Naive thymus-derived CD8-positive, alpha-beta T cell (primary cell): ENCODE results near the gene BNC1. TPM values are rescaled to one million over a fixed set of nuclear protein-coding genes. Genes with fewer than 3 reads are reported as not detected.

Experiments used
- ATAC-seq, 2 donors: fragments of 150-1000 bp; cut with Tn5 transposase in 1 of 2; sonication (Bioruptor Pico), chemical (Tn5 transposase) in 1 of 2; 1 replicate in 1 of 2; 2 replicates in 1 of 2; pipeline ENCODE4 v1.10.0; 2021; ENCODE audit warnings: mild to moderate bottlenecking in 2 of 2, moderate library complexity in 2 of 2
- POLR2A ChIA-PET: fragments of 350-600 bp; sonication (Branson Sonifier 250); formaldehyde crosslinking; loops from one replicate; lab custom pipeline; 2021; ENCODE audit warnings: antibody characterized with exemption; lab: Charles Lee
- DNase-seq, 10 donors: peaks; one replicate each; pipeline versions ENCODE4 v3.0.0 to v3.0.0-alpha.2; 2020 to 2022
- H3K27ac Mint-ChIP-seq, 10 donors: one replicate each; pipeline ENCODE4 v1.8.0; 2020 to 2022; ENCODE audit warnings: mild to moderate bottlenecking in 10 of 10, mixed read lengths in 10 of 10, moderate library complexity in 4 of 10, inconsistent platforms in 1 of 10
- H3K27me3 Mint-ChIP-seq, 5 donors: one replicate each; pipeline ENCODE4 v1.8.0; 2021 to 2022; ENCODE audit warnings: mixed read lengths in 5 of 5
- H3K36me3 Mint-ChIP-seq, 3 donors: one replicate each; pipeline ENCODE4 v1.8.0; 2020 to 2022; ENCODE audit warnings: mixed read lengths in 3 of 3, mild to moderate bottlenecking in 2 of 3, inconsistent platforms in 1 of 3
- H3K4me1 Mint-ChIP-seq, 4 donors: one replicate each; pipeline ENCODE4 v1.8.0; 2021 to 2022; ENCODE audit warnings: mixed read lengths in 4 of 4
- H3K4me3 Mint-ChIP-seq, 10 donors: one replicate each; pipeline ENCODE4 v1.8.0; 2020 to 2022; ENCODE audit warnings: mild to moderate bottlenecking in 10 of 10, mixed read lengths in 10 of 10, moderate library complexity in 6 of 10, inconsistent platforms in 1 of 10
- H3K9me3 Mint-ChIP-seq, 9 donors: one replicate each; pipeline ENCODE4 v1.8.0; 2020 to 2022; ENCODE audit warnings: mixed read lengths in 9 of 9, mild to moderate bottlenecking in 3 of 9, inconsistent platforms in 1 of 9, moderate library complexity in 1 of 9
- polyA plus RNA-seq, 3 donors: library from polyadenylated mRNA; unstranded; fragments of 300-500 nt; fragmentation: Illumina TruSeq; gene quantifications; one replicate each; pipeline ENCODE4 v1.2.3, GENCODE V29; 2021
- total RNA-seq, 8 experiments: library from RNA in 2 of 8; stranded (reverse) in 2 of 8; gene quantifications; one replicate each; pipeline ENCODE4 v1.2.3 and lab custom pipeline; 2021 to 2026

The BNC1 gene
- total and polyA plus RNA-seq, 5 experiments from 2014 or later, result not detected

- POLR2A ChIA-PET, result no interaction called here
- Mint-ChIP-seq H3K27me3 (peaks cover 15 to 46% (median 29%) of the 10 kb centered on the region in 5 donors), H3K27ac (no peak overlapping the region), H3K36me3 (peaks cover 0 to 6% (median 0%) of the 10 kb centered on the region in 3 donors), H3K4me3 (no peak overlapping the region), H3K4me1 (peaks cover 0 to 5% (median 0%) of the 10 kb centered on the region in 4 donors), H3K9me3 (peaks cover 0 to 4% (median 0%) of the 10 kb centered on the region in 9 donors)
- ATAC-seq (no peak), DNase-seq (no peak)
Measured at GRCh38 chr15:83289160-83289559, 4.7 kb upstream of the BNC1 start.

GRCh38 chr15:83288381-83288801 is 3.9 kb upstream of the BNC1 start:
- ATAC-seq, result no peak
- H3K9me3 Mint-ChIP-seq, result peaks cover 0 to 4% (median 0%) of the 10 kb centered on the region in 9 donors
- H3K27ac Mint-ChIP-seq, result no peak overlapping the region
- POLR2A ChIA-PET, result no interaction called here
- peaks cover 0 to 8% (median 2%) of the 10 kb centered on the region in 4 donors for H3K4me1 Mint-ChIP-seq
- H3K36me3 Mint-ChIP-seq, result peaks cover 0 to 6% (median 2%) of the 10 kb centered on the region in 3 donors
- no peak overlapping the region for H3K4me3 Mint-ChIP-seq
- no peak for DNase-seq
- H3K27me3 Mint-ChIP-seq, result peaks cover 16 to 46% (median 31%) of the 10 kb centered on the region in 5 donors

- no peak overlapping the region for H3K27ac Mint-ChIP-seq
- H3K9me3 Mint-ChIP-seq, result peaks cover 0 to 6% (median 0%) of the 10 kb centered on the region in 9 donors
- H3K4me1 Mint-ChIP-seq, result peaks cover 4 to 12% (median 5%) of the 10 kb centered on the region in 4 donors
- no peak overlapping the region for H3K4me3 Mint-ChIP-seq
- DNase-seq (no peak), ATAC-seq (no peak)
- H3K27me3 Mint-ChIP-seq, result peaks cover 18 to 52% (median 35%) of the 10 kb centered on the region in 5 donors
- POLR2A ChIA-PET, result no interaction called here
- H3K36me3 Mint-ChIP-seq, result peaks cover 0 to 6% (median 2%) of the 10 kb centered on the region in 3 donors
Measured at GRCh38 chr15:83287541-83288027, 3.1 kb upstream of the BNC1 start.

GRCh38 chr15:83285979-83286553 is 1.6 kb upstream of the BNC1 start:
- Mint-ChIP-seq H3K36me3 (peaks cover 0 to 6% (median 2%) of the 10 kb centered on the region in 3 donors), H3K27ac (no peak overlapping the region), H3K9me3 (peaks cover 0 to 2% (median 0%) of the 10 kb centered on the region in 9 donors), H3K4me3 (peak overlapping the region in 8 of 10 donors; percentile 5 to 60 (median 34)), H3K4me1 (peaks cover 4 to 12% (median 5%) of the 10 kb centered on the region in 4 donors), H3K27me3 (peaks cover 26 to 65% (median 49%) of the 10 kb centered on the region in 5 donors)
- POLR2A ChIA-PET, result no interaction called here
- ATAC-seq (no peak), DNase-seq (no peak)

- Mint-ChIP-seq H3K27ac (no peak overlapping the region), H3K27me3 (peaks cover 32 to 72% (median 55%) of the 10 kb centered on the region in 5 donors), H3K9me3 (peaks cover 0 to 2% (median 0%) of the 10 kb centered on the region in 9 donors), H3K4me1 (peaks cover 4 to 12% (median 5%) of the 10 kb centered on the region in 4 donors), H3K4me3 (peak overlapping the region in 7 of 10 donors; percentile 23 to 64 (median 45)), H3K36me3 (peaks cover 0 to 6% (median 2%) of the 10 kb centered on the region in 3 donors)
- POLR2A ChIA-PET, result no interaction called here
- no peak for ATAC-seq
- DNase-seq, result no peak
Measured at GRCh38 chr15:83285284-83285978, 967 bp upstream of the BNC1 start.

- Mint-ChIP-seq H3K9me3 (peaks cover 0 to 2% (median 0%) of the 10 kb centered on the region in 9 donors), H3K27me3 (peaks cover 42 to 77% (median 61%) of the 10 kb centered on the region in 5 donors), H3K4me3 (peak overlapping the region in 9 of 10 donors; percentile 39 to 77 (median 58)), H3K4me1 (peaks cover 4 to 12% (median 5%) of the 10 kb centered on the region in 4 donors), H3K27ac (no peak overlapping the region), H3K36me3 (peaks cover 0 to 6% (median 2%) of the 10 kb centered on the region in 3 donors)
- DNase-seq (no peak), ATAC-seq (no peak)
- POLR2A ChIA-PET, result no interaction called here
Measured at GRCh38 chr15:83283813-83284558, 478 bp downstream of the BNC1 start.

GRCh38 chr15:83283138-83283812 is 1.2 kb downstream of the BNC1 start:
- H3K27me3 Mint-ChIP-seq, result peaks cover 41 to 73% (median 61%) of the 10 kb centered on the region in 5 donors
- ATAC-seq, result no peak
- H3K27ac Mint-ChIP-seq, result no peak overlapping the region
- DNase-seq, result no peak
- peak overlapping the region in 9 of 10 donors; percentile 42 to 77 (median 58) for H3K4me3 Mint-ChIP-seq
- H3K4me1 Mint-ChIP-seq, result peaks cover 4 to 12% (median 5%) of the 10 kb centered on the region in 4 donors
- H3K9me3 Mint-ChIP-seq, result peaks cover 0 to 2% (median 0%) of the 10 kb centered on the region in 9 donors
- POLR2A ChIA-PET, result no interaction called here
- peaks cover 0 to 6% (median 2%) of the 10 kb centered on the region in 3 donors for H3K36me3 Mint-ChIP-seq

GRCh38 chr15:83282776-83283137 is 1.7 kb downstream of the BNC1 start:
- POLR2A ChIA-PET, result no interaction called here
- H3K27me3 Mint-ChIP-seq, result peaks cover 42 to 73% (median 63%) of the 10 kb centered on the region in 5 donors
- H3K36me3 Mint-ChIP-seq, result peaks cover 0 to 6% (median 2%) of the 10 kb centered on the region in 3 donors
- no peak for ATAC-seq
- H3K9me3 Mint-ChIP-seq, result peaks cover 0 to 2% (median 0%) of the 10 kb centered on the region in 9 donors
- peak overlapping the region in 1 of 10 donors; percentile 60 for H3K27ac Mint-ChIP-seq
- no peak for DNase-seq
- peaks cover 4 to 12% (median 5%) of the 10 kb centered on the region in 4 donors for H3K4me1 Mint-ChIP-seq
- H3K4me3 Mint-ChIP-seq, result peak overlapping the region; percentile 9 to 54 (median 34)

GRCh38 chr15:83282141-83282540 is 2.3 kb downstream of the BNC1 start:
- H3K4me1 Mint-ChIP-seq, result peaks cover 4 to 12% (median 5%) of the 10 kb centered on the region in 4 donors
- peak overlapping the region in 1 of 10 donors; percentile 13 for H3K4me3 Mint-ChIP-seq
- H3K27me3 Mint-ChIP-seq, result peaks cover 44 to 73% (median 60%) of the 10 kb centered on the region in 5 donors
- no peak overlapping the region for H3K27ac Mint-ChIP-seq
- DNase-seq, result no peak
- H3K36me3 Mint-ChIP-seq, result peaks cover 0 to 6% (median 2%) of the 10 kb centered on the region in 3 donors
- no peak for ATAC-seq
- POLR2A ChIA-PET, result no interaction called here
- H3K9me3 Mint-ChIP-seq, result peaks cover 0 to 2% (median 0%) of the 10 kb centered on the region in 9 donors

- Mint-ChIP-seq H3K36me3 (no peaks in the 10 kb centered on the region), H3K27me3 (peaks cover 44 to 86% (median 50%) of the 10 kb centered on the region in 5 donors), H3K4me1 (peaks cover 1 to 5% (median 4%) of the 10 kb centered on the region in 4 donors), H3K27ac (no peak overlapping the region), H3K4me3 (no peak overlapping the region), H3K9me3 (peaks cover 0 to 5% (median 0%) of the 10 kb centered on the region in 9 donors)
- ATAC-seq (no peak), DNase-seq (no peak)
- POLR2A ChIA-PET, result no interaction called here
Measured at GRCh38 chr15:83278191-83278590, 6.3 kb downstream of the BNC1 start.

GRCh38 chr15:83276661-83277060 is 7.8 kb downstream of the BNC1 start:
- H3K9me3 Mint-ChIP-seq, result peaks cover 0 to 5% (median 0%) of the 10 kb centered on the region in 9 donors
- no peak for ATAC-seq
- no peak overlapping the region for H3K27ac Mint-ChIP-seq
- H3K36me3 Mint-ChIP-seq, result no peaks in the 10 kb centered on the region
- H3K4me3 Mint-ChIP-seq, result no peak overlapping the region
- peaks cover 34 to 73% (median 42%) of the 10 kb centered on the region in 5 donors for H3K27me3 Mint-ChIP-seq
- POLR2A ChIA-PET, result no interaction called here
- no peaks in the 10 kb centered on the region for H3K4me1 Mint-ChIP-seq
- no peak for DNase-seq

GRCh38 chr15:83275412-83275811 is 9.1 kb downstream of the BNC1 start:
- no peak overlapping the region for H3K4me3 Mint-ChIP-seq
- H3K9me3 Mint-ChIP-seq, result peaks cover 0 to 5% (median 0%) of the 10 kb centered on the region in 9 donors
- H3K27ac Mint-ChIP-seq, result no peak overlapping the region
- DNase-seq (no peak), ATAC-seq (no peak)
- no peaks in the 10 kb centered on the region for H3K36me3 Mint-ChIP-seq
- peaks cover 22 to 72% (median 35%) of the 10 kb centered on the region in 5 donors for H3K27me3 Mint-ChIP-seq
- H3K4me1 Mint-ChIP-seq, result no peaks in the 10 kb centered on the region
- POLR2A ChIA-PET, result no interaction called here
